ENCODE results near the gene TPP1.

Gene TPP1

GRCh38 chr11:6635082-6635932, 16.1 kb upstream of the TPP1 start:
- ChIA-PET CTCF (interaction anchor here (0.6 kb wide), 1 partner anchor 41 kb away, joined by 3 read pairs; no protein-coding TSS in a partner anchor), POLR2A (ENCODE audit: low non-redundant PET) (no interaction called here)
- no peak overlapping the region for H3K27ac ChIP-seq
- DNase-seq (ENCODE audit: low spot score), result no peak
- TF ChIP-seq CTCF (conservative IDR thresholded peaks at IDR 0.05; ENCODE audit: low read depth), result no peak

- POLR2A ChIA-PET (ENCODE audit: low non-redundant PET), result no interaction called here
- TF ChIP-seq CTCF (conservative IDR thresholded peaks at IDR 0.05; ENCODE audit: low read depth), result no peak
- H3K27ac ChIP-seq, result no peak overlapping the region
- CTCF ChIA-PET, result interaction anchor here (0.6 kb wide), 1 partner anchor 14 kb away, joined by 3 read pairs; no protein-coding TSS in a partner anchor
- no peak for DNase-seq (ENCODE audit: low spot score)
These were observed 15.3 kb upstream of the TPP1 start for GRCh38 chr11:6634534-6634933.

- ChIA-PET CTCF (interaction anchor here (0.5 to 0.6 kb wide), 2 partner anchors 13 to 206 kb away, joined by 3 to 4 read pairs; no protein-coding TSS in a partner anchor), POLR2A (ENCODE audit: low non-redundant PET) (no interaction called here)
- TF ChIP-seq CTCF (conservative IDR thresholded peaks at IDR 0.05; ENCODE audit: low read depth), result no peak
- no peak overlapping the region for H3K27ac ChIP-seq
- DNase-seq (ENCODE audit: low spot score), result no peak
These were observed 14.5 kb upstream of the TPP1 start for GRCh38 chr11:6633422-6634408.

GRCh38 chr11:6632116-6633073, 13.2 kb upstream of the TPP1 start:
- TF ChIP-seq CTCF (conservative IDR thresholded peaks at IDR 0.05; ENCODE audit: low read depth), result no peak
- no peak overlapping the region for H3K27ac ChIP-seq
- CTCF ChIA-PET, result no interaction called here
- no peak for DNase-seq (ENCODE audit: low spot score)
- POLR2A ChIA-PET (ENCODE audit: low non-redundant PET), result no interaction called here

- TF ChIP-seq CTCF (conservative IDR thresholded peaks at IDR 0.05; ENCODE audit: low read depth), result no peak
- DNase-seq (ENCODE audit: low spot score), result no peak
- ChIA-PET POLR2A (ENCODE audit: low non-redundant PET) (no interaction called here), CTCF (interaction anchor here (1.0 kb wide), 1 partner anchor 252 kb away, joined by 3 read pairs; no protein-coding TSS in a partner anchor)
- H3K27ac ChIP-seq, result no peak overlapping the region
These were observed 12.2 kb upstream of the TPP1 start for GRCh38 chr11:6631361-6631890.

Measured in RWPE1 (cell line).